NCI-H2081 (cell line): ENCODE data around the gene HMCES.
"Not testable (repeated sequence)": the region's sequence is repeated elsewhere in the genome, so short reads cannot be mapped to it uniquely, and the experiment has no call there.

ENCODE experiments used
- DNase-seq, 2 experiments: peaks; one replicate each; lab custom pipeline; 2025; lab: John Stamatoyannopoulos, UW

The HMCES gene

DNA sequence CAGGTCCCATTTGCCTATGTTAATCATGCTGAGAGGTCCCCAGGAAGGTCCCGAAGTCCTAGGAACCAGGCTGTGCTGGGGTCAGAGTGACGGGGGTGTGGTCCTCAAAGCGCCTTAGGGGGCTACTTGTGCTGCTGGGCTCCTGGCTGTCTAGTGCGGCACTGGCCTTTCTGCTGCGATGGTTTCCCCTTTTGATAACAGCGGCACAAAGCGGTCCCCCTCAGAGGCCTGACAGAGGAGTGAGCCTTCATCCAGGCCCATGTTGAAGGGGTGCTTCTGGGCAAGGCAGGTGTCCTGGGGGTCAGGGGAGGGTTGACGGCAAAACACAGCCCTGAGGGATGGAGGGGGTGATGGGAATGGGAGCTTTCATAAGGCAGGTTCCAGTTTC lies 68.8 kb downstream of the HMCES start:
- DNase-seq: no peak

- no peak for DNase-seq
These were observed 70.1 kb downstream of the HMCES start for GRCh38 chr3:129348734-129349133.

GRCh38 chr3:129349169-129349568 lies 70.5 kb downstream of the HMCES start:
- DNase-seq: not testable (repeated sequence)

GRCh38 chr3:129349791-129350190 lies 71.1 kb downstream of the HMCES start:
- DNase-seq: no peak

- DNase-seq: no peak
These were observed 73.4 kb downstream of the HMCES start for GRCh38 chr3:129352045-129352444.

DNA sequence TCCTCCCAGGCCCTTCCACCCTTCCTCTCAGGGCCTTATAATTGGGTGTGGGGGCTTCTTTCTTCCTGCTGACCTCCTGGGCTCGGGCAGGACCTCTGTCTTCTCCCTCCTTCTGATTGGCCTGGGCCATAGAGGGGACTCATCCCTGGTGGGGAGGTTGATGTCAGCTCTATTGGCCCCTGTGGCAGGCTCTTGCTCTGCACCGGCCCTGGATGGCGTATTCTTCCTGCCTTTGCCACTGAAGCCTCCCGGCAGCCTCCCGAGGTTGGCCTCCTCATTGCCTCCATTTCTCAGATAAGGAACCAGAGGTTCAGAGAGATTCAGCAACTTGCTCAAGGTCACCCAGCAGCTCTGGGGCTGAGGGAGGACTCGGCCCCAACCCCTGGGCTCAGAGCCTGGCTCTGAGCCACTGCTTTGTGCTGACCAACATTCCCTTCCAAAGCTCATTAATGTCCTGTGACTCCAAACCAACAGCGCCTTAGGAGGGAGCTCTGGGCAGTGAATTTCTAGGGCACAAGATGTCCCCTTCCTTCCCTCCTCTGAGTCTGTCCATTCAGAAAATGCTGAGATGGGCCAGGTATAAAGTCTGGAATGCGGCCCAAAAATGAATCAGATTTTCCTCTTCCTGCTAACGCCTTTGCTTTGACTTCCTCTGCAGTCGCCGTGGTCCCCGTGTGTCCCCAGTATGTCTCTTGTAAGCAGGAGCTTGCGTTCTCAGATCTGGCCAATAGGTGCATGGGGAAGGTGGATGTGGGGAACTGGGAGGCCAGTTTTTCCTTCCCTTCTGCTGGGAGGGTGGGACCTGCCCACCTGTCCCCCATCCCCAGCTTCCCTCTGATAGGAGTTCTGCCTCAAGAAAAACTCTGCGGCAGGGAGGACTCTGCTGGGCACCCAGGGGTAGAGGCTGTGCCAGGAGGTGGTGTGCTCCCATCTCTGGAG lies 74.2 kb downstream of the HMCES start:
- DNase-seq: no peak

GRCh38 chr3:129353589-129353941 lies 74.9 kb downstream of the HMCES start:
- no peak for DNase-seq
